BJ (cell line): ENCODE measurements around the gene MRPS11. TPM values are rescaled to one million over a fixed set of nuclear protein-coding genes. Genes with fewer than 3 reads are reported as not detected.
"Not testable (repeated sequence)": the region's sequence is repeated elsewhere in the genome, so short reads cannot be mapped to it uniquely, and the experiment has no call there.

Experiments
- CTCF ChIA-PET: fragments of 350-600 bp; formaldehyde crosslinking; extraction: SDS; loops from one replicate; lab custom pipeline; 2021; ENCODE audit warnings: antibody characterized with exemption, inconsistent platforms; lab: Yijun Ruan, JAX
- POLR2A ChIA-PET: fragments of 300-600 bp; sonication (Branson Sonifier 250); formaldehyde crosslinking; extraction: SDS; loops from one replicate; lab custom pipeline; 2021; ENCODE audit warnings: antibody characterized with exemption; lab: Charles Lee
- DNase-seq: peaks from one replicate; pipeline ENCODE4 v3.0.0-alpha.2; 2011; ENCODE audit warnings: low read depth
- H3K27me3 ChIP-seq: 2 replicates; pipeline ENCODE4 v1.6.0; 2011; ENCODE audit warnings: low read length; ENCODE audit not compliant: control insufficient read depth, insufficient read depth
- H3K36me3 ChIP-seq: 2 replicates; pipeline ENCODE4 v1.5.1; 2011; ENCODE audit warnings: low read length; ENCODE audit not compliant: control insufficient read depth, insufficient read depth
- H3K4me3 ChIP-seq: 2 replicates; pipeline ENCODE4 v1.5.1; 2011; ENCODE audit warnings: low read depth, mild to moderate bottlenecking, control low read depth, low read length
- CTCF ChIP-seq: IDR thresholded peaks from 2 replicates; pipeline ENCODE4 v1.5.1; 2011; ENCODE audit warnings: low read depth, mild to moderate bottlenecking, control low read depth, inconsistent platforms, low read length, moderate library complexity; ENCODE audit not compliant: insufficient read depth
- polyA plus RNA-seq: library from polyadenylated mRNA; depleted of rRNA; stranded (reverse); fragments of >200 nt; gene quantifications from 2 replicates; pipeline ENCODE4 v1.2.3, GENCODE V29; 2011

MRPS11 gene
- polyA plus RNA-seq, 1 experiment: 103 TPM

- ChIA-PET CTCF (no interaction called here), POLR2A (no interaction called here)
- DNase-seq: no peak
- Histone ChIP-seq H3K36me3 (no peaks in the 10 kb centered on the region), H3K27me3 (no peaks in the 10 kb centered on the region; the same call in 1 of the 2 replicates), H3K4me3 (no peak overlapping the region)
- TF ChIP-seq CTCF: no peak
Observed at GRCh38 chr15:88428805-88429605, 38.5 kb upstream of the MRPS11 start.

- no peaks in the 10 kb centered on the region; the same call in 1 of the 2 replicates for H3K27me3 ChIP-seq
- TF ChIP-seq CTCF: no peak
- H3K36me3 ChIP-seq: no peaks in the 10 kb centered on the region
- H3K4me3 ChIP-seq: no peak overlapping the region
- CTCF ChIA-PET: interaction anchor here (0.9 kb wide), 1 partner anchor 15 kb away, joined by 3 read pairs; no protein-coding TSS in a partner anchor
- no peak for DNase-seq
- POLR2A ChIA-PET: no interaction called here
Observed at GRCh38 chr15:88430051-88430450, 37.5 kb upstream of the MRPS11 start.

- Histone ChIP-seq H3K36me3 (no peaks in the 10 kb centered on the region), H3K27me3 (no peaks in the 10 kb centered on the region; the same call in 1 of the 2 replicates), H3K4me3 (no peak overlapping the region)
- DNase-seq: no peak
- TF ChIP-seq CTCF: no peak
- ChIA-PET POLR2A (interaction anchor here (0.6 kb wide), 1 partner anchor 57 kb away, joined by 10 read pairs; no protein-coding TSS in a partner anchor), CTCF (interaction anchor here (0.6 kb wide), 1 partner anchor 140 kb away, joined by 5 read pairs; no protein-coding TSS in a partner anchor)
Observed at GRCh38 chr15:88431441-88431840, 36.1 kb upstream of the MRPS11 start.

- ChIA-PET POLR2A (no interaction called here), CTCF (interaction anchor here (1.6 kb wide), 1 partner anchor 17 kb away, joined by 3 read pairs; no protein-coding TSS in a partner anchor)
- TF ChIP-seq CTCF: no peak
- no peak for DNase-seq
- H3K27me3 ChIP-seq: no peaks in the 10 kb centered on the region
- no peak overlapping the region for H3K4me3 ChIP-seq
- no peaks in the 10 kb centered on the region for H3K36me3 ChIP-seq
Observed at GRCh38 chr15:88433046-88433685, 34.3 kb upstream of the MRPS11 start.

- H3K27me3 ChIP-seq, H3K4me3 ChIP-seq, H3K36me3 ChIP-seq, POLR2A ChIA-PET, DNase-seq: not testable (repeated sequence)
- CTCF ChIA-PET: interaction anchor here (1.6 kb wide), 1 partner anchor 16 kb away, joined by 3 read pairs; no protein-coding TSS in a partner anchor
Observed at GRCh38 chr15:88434106-88434505, 33.4 kb upstream of the MRPS11 start.
